ENCODE measurements around the gene SBNO2.

SBNO2 gene

DNA sequence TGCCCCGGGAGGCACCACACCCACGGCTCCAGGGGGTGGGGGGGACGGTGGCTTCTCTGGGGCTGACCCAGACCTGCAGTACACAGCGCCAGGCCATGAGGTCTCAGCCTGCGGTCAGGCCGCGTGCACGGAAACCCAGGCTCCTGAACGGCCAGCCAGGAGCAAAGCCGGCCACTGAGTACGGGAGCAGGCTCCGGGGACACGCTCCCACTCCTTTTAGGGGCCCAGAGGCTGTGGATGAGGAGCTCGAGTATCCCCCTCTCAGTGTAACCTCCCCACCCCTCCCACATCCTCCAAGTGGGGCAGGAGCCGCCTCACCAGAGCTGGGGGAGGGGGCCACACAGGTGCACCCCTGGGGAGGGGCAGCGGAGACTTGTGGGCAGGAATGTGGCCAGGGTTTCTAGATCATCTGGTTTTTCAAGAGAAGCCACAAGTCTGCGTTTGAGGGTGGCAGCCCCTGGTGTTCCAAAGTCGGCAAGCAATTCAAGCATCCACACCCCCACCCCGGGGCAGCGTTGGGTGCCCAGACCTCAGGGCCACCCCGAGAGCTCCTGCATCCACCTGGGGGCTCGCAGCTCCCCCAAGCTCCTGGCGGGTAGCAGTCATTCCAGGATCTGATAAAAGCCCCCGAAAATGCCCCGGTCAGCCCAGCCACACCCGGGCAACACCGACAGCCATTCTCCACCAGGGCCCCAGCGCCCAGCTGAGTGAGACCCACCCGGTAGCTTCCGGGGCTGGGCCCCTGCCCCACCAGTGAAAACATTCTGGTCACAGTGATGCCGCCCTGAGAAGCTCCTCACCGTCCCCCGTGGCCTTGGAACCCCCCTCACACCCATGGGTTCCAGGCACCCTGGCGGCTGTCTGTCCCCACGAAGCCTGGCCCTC is 6.1 kb downstream of the SBNO2 start:
- no peak for DNase-seq

DNA sequence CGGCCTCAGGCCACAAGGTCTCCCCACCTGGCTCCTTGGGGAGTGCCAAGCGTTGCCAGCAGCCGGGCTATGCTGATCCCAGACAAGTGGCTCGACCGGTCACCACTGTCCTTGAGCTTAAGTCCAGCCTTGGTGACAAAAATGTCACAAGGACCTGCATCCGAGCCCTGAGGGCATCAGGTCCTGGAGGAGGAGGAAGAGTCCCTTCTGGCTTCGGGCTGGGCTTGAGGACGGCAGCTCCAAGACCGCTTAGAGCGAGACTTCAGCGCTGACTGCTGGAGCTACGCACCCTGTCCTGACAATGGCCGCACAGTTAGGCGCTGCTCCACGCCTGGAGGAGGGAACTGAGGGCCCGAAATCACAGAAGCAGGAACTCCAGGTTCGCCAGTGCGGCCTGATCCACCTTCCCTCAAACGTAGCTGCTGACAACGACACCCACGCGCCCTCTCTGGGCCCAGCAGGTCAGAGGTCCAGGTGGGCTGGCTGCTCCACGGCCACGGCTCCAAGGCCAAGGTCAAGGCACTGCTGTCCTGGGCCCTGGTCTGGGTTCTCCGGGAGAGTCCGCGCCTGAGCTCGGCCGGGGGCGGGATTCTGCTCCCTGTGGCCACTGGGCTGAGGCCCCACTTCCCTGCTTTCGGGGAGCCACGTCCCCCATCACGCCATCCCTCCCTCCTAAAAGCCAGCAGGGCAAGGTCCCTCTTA is 7.0 kb downstream of the SBNO2 start:
- DNase-seq = no peak

DNA sequence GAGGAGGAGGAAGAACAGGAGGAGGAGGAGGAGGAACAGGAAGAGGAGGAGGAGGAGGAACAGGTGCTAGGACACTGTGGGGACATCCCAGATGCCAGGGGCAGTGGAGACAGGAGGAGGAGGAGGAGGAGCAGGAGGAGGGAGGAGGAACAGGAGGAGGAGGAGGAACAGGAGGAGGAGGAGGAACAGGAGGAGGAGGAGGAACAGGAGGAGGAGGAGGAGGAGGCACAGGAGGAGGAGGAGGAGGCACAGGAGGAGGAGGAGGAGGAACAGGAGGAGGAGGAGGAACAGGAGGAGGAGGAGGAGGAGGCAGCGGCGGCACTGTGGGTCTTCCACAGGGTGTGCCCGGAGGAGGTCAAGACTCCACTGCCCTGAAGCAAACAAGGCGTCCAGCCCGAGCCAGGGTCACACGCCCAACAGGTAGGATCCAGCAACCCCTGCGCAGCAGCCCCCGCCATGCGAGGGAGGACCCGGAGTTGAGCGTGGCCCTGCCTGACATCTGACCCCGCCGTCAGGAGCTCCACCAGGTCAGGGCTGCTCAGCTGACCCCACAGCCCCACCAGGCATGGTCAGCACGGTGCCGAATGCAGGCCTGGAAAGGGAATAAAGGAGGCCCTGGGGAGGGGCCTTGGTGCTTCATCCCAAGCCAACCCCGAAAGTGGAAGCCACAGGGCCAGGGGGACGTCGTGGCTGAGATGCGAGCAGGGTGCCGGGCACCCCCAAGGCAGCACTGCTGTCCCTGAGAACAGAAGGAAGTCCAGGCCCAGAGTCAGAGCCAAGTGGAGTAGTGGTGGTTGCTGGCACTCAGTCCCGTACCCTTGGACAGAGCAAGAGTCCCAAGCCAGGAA is 9.2 kb downstream of the SBNO2 start:
- DNase-seq = no peak

DNA sequence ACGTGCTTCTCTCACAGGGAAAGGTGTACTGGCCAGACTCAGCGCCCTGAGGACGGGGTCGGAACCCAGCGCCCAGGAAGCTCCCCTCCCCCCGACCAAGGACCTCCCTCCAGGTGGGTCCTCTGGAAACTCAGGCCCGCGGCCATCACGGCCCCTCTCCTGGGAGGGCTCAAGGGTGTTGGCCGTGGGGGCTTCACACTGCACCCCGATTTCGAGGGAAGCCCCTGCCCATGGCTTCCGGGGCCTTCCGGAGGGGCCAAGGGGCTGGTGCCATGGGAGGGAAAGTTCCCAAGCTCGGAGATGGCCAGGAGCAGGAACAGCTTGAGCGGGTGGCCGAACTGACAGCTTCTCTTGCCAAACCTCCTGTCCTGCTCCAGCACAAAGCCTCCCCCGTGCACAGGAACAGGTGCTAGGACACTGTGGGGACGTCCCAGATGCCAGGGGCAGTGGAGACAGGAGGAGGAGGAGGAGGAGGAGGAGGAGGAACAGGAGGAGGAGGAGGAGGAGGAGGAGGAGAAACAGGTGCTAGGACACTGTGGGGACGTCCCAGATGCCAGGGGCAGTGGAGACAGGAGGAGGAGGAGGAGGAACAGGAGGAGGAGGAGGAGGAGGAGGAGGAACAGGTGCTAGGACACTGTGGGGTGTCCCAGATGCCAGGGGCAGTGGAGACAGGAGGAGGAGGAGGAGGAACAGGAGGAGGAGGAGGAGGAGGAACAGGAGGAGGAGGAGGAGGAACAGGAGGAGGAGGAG is 10.0 kb downstream of the SBNO2 start:
- DNase-seq = no peak

- DNase-seq = no peak
Observed at GRCh38 chr19:1163283-1163933, 10.7 kb downstream of the SBNO2 start.

- no peak for DNase-seq
Observed at GRCh38 chr19:1162404-1163282, 11.4 kb downstream of the SBNO2 start.

DNA sequence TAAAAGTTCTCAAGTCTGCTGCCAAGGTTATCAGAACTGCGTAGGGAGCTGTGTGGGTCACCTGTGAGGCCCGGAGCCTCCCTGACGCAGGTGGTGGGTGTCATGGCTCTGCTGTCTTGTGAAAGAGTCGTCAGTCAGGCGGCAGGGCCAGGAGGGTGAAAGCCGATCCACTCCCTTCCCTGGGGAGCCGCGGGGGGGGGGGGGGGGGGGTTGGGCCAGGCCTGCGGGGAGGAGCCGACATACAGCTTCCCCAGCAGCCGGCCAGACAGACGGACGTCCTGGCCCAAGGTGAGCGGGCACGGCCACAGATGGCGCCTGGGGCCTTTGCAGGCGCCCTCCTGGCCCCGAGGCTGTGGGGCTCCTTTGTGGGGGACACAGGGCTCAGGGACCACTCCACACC is 12.4 kb downstream of the SBNO2 start:
- no peak for DNase-seq

DNA sequence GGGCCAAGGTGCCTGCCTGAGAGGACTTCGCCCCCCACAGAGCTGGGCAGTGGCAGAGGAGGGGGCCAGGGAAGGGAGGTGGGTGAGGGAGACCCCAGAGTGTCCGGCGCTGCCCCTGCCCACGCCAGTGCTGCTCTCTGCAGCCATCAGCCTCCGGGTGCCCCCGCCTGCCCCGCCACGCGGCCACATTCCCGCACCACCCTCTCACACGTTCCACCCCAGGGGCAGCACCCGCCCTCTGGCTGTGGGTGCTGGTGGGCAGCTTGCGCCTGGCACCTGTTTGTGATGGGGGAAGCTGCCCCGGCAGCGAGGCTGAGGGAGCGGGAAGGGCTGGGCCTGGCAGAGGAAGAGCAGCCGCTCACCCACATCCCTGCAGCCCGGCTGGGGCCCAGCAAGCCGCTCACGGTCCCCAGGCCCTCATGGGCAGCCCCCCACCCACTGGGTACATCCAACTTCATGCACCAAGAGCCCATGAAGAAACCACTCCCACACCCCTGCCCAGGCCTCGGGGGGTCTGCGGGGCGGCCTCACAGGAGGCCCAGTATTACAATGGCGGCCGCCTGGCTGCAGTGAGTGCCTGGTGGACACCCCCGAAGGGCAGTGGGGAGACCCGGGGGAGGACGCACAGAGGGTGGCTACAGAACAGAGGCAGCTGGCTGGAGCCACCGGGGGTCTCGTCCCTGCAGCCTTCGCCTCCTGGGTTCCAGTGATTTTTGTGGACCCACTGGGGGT is 14.0 kb downstream of the SBNO2 start:
- DNase-seq = no peak

DNA sequence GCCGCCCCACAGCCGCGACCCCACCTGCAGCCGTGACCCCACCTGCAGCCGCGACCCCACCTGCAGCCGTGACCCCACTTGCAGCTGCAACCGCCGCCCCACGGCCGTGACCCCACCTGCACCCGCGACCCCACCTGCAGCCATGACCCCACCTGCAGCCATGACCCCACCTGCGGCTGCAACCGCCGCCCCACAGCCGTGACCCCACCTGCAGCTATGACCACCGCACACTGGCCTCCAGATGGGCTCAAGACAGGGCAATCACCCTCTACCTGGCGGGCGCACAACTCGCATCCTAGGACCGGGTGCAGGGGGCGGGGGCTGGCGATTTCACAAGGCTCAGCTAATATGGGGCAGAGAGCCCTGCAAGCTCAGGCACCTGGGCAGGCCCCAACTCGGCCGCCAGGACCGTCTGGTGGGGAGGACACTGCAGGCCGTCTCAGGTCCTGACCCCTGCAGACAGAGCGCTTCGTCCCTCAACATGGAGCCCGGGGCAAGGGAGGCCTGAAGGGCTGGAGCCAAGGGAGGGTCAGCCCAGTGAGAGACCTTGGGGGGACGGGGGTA is 15.1 kb downstream of the SBNO2 start:
- DNase-seq = no peak

- DNase-seq = no peak
Observed at GRCh38 chr19:1157931-1158884, 15.9 kb downstream of the SBNO2 start.

DNA sequence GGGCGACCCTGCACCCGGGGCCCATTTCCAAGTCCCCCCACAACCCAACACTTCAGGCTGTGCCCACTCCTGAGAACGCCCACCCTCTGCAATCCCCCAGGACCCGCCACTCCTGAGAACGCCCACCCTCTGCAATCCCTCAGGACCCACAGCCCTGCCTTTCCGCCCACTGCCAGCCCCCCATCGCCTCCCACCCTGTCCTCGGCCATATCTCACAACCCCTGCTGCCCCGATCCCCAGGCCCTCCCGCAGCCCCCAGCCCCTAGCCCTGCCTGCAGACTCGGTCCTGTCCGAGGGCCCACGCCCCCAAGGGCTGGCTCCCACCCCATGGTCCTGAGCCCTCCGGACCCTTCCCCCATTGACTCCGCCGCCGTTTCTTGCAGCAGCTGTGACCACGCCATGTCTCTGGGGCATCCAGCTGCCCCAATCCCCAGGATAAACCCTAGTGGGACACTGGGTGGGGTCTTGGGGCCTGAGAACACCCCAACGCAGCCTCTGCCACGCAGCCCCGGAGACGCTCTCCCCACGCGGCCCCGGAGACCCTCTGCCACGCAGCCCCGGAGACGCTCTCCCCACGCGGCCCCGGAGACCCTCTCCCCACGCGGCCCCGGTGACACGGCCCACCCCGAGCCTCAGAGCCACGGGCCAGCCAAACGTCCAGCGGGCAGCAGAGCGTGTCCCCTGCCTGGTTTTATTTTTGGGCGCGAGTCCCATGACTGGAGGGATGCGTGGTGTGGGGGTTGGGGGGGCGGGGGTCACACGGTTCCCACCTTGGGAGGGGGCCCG is 17.0 kb downstream of the SBNO2 start:
- no peak for DNase-seq

DNA sequence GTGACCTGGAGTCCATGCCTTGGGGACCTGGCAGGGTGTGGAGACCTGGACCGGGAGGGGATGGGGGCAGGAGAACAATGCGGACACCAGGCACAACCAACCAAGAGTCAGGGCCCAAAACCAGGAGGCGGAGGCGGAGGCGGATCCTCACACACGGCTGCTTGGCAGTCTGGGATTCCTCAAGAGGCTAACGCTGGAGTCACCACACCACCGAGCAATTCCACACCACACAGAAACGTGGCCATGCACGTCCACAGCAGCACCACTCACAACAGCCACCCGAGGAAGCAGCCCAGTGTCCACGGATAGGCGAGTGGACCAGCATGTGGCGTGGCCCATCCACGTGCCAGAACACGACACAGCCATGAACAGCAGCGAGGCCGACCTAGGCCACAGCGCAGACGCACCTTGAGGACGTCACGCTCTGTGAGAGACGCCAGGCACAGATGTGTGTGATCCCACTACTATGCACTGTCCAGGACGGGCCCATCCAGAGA is 17.7 kb downstream of the SBNO2 start:
- DNase-seq = no peak

DNA sequence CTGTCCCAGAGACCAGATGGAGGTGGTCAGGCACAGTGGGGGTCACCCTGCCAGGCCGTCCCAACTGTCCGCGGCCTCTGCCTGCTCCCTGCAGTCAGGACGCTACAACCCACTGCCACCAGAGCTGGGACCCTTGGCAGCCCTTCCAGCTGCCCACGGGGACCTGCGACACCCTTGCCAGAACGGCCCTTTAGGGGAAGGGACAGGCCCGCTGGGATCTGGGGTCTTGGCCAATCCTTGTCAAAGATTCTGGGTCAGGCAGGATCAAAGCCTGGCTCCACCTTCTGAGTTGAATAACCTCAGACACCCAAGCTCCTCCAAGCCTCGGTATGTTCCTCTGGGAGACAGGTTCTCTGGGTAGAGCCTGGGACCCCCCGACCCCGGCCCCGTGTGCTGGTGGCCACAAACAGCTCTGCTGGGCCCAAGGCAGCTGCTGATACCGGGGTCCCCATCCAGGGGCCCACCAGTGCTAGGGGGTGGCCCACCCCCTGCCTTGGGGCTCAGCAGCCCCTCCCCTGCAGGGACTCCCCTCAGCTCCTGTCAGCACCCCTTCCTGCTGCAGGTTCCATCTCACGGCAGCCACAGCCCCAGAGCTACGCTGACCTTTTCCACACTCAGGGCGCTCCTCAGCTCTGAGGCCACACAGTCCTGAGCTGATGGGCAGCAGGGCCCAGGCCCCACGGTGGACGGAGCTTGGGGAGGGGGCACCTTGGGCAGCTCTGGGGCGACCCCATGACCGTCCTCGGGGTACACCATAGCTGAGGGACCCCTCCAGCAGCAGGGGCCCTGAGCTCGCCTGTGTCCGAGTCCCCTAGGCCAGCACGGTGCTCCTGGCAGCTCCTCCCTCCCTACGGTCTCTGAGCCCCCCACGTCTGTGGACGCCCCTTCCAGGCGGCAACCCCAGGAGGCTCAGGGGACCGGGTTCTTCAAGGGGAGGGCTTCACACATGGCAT is 18.4 kb downstream of the SBNO2 start:
- DNase-seq = no peak

GRCh38 chr19:1154731-1155351 is 19.2 kb downstream of the SBNO2 start:
- no peak for DNase-seq

- no peak for DNase-seq
Observed at GRCh38 chr19:1153891-1154730, 20.0 kb downstream of the SBNO2 start.
